ENCODE measurements around the gene PLA2G5.

DNA sequence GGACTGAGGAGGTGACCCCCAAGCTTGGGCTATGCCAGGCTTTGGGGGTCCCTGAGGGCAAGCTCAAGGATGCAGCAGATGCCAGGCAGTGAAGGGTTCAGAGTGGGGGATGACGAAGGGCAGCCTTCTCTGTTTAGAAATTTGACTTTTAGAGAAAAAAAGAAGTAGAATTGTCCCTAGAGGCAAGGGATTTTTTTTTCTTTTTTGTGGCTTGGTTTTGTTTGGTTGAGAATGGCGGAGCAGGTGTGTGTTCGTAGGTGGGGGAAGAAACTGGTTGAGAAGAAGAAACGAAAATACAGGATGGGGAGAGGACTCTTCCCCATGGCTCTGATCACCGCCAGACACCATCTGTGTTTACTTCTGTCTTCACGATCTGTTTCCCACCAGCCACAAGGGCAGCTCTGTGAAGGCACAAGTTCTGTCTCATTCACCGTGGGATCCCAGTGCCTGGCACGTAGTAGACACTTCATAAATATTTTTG lies 8.2 kb downstream of the PLA2G5 start:
- TF ChIP-seq CTCF (IDR thresholded peaks at IDR 0.05), result no peak
- no peak for TF ChIP-seq POLR2A (IDR thresholded peaks at IDR 0.05)
